Upper lobe of right lung (tissue), 1 donor: Measurements from ENCODE around the gene FOXB2. TPM values are rescaled to one million over a fixed set of nuclear protein-coding genes. Genes with fewer than 3 reads are reported as not detected.

Source experiments
- ATAC-seq: fragments of 200-7000 bp; cut with Tn5 transposase; one replicate; pipeline ENCODE4 v1.9.1; 2020; ENCODE audit warnings: mild to moderate bottlenecking, moderate library complexity
- DNase-seq: peaks from one replicate; pipeline ENCODE4 v3.0.0-alpha.2; 2020
- H3K27ac ChIP-seq: fragments of 200-600 bp; one replicate; pipeline ENCODE4 v1.8.0; 2022
- H3K27me3 ChIP-seq: fragments of 200-600 bp; one replicate; pipeline ENCODE4 v1.8.0; 2022; ENCODE audit warnings: mild to moderate bottlenecking
- H3K36me3 ChIP-seq: fragments of 200-600 bp; one replicate; pipeline ENCODE4 v1.8.0; 2022
- H3K4me1 ChIP-seq: fragments of 200-600 bp; one replicate; pipeline ENCODE4 v1.8.0; 2022
- H3K4me3 ChIP-seq: fragments of 200-600 bp; one replicate; pipeline ENCODE4 v1.8.0; 2022; ENCODE audit warnings: mild to moderate bottlenecking
- H3K9me3 ChIP-seq: fragments of 200-600 bp; one replicate; pipeline ENCODE4 v1.8.0; 2022
- intact Hi-C: fragments of 100-400 bp; cut with DNase I; formaldehyde crosslinking; loops from one replicate; pipeline ENCODE4 v1.11.0; 2022
- total RNA-seq: library from RNA; stranded (reverse); fragmentation: NEBNext Ultra II Directional; extraction: Animal tissue kit (Norgen Biotek cat#: 25700); gene quantifications from one replicate; pipeline ENCODE4 v1.2.1, GENCODE V29; 2021
- TF ChIP-seq, protein P1 (sequence below): fragments of 200-600 bp; IDR thresholded peaks from one replicate; pipeline ENCODE4 v1.8.0; 2022; ENCODE audit warnings: antibody characterized with exemption
- donor health status: DM: no; HTN: yes; CAD: no; lungs with severe emphysema.

FOXB2 gene
- total RNA-seq, 1 donor from 2014 or later = not detected

DNA sequence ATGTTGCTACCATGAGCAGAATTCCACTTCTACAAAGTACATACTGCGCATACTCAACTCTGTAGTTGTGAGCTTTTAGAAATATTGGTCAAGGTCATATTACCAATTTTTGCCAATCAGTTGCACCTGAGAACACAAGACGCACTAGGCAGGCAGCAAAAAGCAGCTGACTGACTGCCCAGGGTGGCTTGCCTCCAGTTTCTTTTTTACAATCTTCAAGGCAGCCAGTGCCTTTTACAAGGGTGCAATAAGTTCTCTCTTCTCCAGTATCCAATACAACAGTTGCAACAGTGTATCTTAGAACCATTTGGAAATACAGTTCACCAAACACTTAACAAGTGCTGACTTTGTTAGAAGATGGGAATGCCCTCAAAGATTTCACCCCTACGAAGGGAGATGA, 16.1 kb upstream of the FOXB2 start:
- intact Hi-C loops = no loop called here

DNA sequence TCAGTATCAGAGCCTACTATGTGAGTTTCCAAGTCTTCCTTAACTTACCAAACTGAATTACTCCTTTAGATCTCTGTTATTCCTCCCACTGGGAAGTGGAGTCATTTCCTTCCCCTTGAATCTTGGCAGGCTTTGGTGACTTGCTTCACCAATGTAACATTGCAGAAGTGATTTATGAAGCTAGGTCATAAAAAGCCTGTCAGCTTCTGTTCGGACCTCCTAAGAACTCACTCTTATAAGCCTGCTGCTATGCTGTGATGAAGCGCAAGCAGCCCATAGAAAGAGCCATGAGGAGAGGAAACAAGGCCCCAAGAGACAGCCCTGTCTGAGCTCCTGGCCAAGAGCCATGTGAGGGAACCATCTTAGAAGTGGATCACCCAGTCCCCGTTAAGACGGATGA, 14.2 kb upstream of the FOXB2 start:
- Histone ChIP-seq H3K4me1 (no peaks in the 10 kb centered on the region), H3K36me3 (no peaks in the 10 kb centered on the region), H3K27me3 (peaks cover 35% of the 10 kb centered on the region), H3K4me3 (no peak overlapping the region), H3K9me3 (no peaks in the 10 kb centered on the region), H3K27ac (no peak overlapping the region)
- TF ChIP-seq, protein P1, sequence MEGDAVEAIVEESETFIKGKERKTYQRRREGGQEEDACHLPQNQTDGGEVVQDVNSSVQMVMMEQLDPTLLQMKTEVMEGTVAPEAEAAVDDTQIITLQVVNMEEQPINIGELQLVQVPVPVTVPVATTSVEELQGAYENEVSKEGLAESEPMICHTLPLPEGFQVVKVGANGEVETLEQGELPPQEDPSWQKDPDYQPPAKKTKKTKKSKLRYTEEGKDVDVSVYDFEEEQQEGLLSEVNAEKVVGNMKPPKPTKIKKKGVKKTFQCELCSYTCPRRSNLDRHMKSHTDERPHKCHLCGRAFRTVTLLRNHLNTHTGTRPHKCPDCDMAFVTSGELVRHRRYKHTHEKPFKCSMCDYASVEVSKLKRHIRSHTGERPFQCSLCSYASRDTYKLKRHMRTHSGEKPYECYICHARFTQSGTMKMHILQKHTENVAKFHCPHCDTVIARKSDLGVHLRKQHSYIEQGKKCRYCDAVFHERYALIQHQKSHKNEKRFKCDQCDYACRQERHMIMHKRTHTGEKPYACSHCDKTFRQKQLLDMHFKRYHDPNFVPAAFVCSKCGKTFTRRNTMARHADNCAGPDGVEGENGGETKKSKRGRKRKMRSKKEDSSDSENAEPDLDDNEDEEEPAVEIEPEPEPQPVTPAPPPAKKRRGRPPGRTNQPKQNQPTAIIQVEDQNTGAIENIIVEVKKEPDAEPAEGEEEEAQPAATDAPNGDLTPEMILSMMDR = no peak
- ATAC-seq (no peak), DNase-seq (no peak)
- intact Hi-C loops = no loop called here

More for the DNA sequence above, 16.1 kb upstream of the FOXB2 start:
- H3K27ac ChIP-seq = no peak overlapping the region
- H3K36me3 ChIP-seq = no peaks in the 10 kb centered on the region
- peaks cover 21% of the 10 kb centered on the region for H3K27me3 ChIP-seq
- H3K4me1 ChIP-seq = no peaks in the 10 kb centered on the region
- no peak for ATAC-seq
- no peak overlapping the region for H3K4me3 ChIP-seq
- no peaks in the 10 kb centered on the region for H3K9me3 ChIP-seq
- DNase-seq = no peak
- TF ChIP-seq, protein P1 = no peak

DNA sequence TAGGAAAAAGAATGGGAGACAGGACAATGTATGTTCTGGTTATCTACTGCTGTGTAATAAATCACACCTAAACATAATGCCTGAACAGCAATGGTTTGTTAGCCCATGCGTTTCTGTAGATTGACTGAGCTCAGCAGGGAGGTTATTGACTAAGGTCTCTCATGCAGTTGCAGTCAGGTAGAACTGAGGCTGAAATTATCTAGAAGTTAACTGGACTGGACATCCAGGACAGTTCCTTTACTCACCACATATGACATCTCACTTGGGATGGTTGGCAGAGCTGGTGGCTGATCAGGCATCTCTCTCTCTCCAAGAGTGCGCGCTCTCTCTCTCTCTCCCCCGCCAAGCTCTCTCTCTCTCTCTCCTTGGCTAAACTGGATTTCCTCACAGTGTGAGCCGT, 8.9 kb upstream of the FOXB2 start:
- intact Hi-C loops = no loop called here
- Histone ChIP-seq H3K27ac (no peak overlapping the region), H3K4me1 (peaks cover 5% of the 10 kb centered on the region), H3K4me3 (no peak overlapping the region), H3K36me3 (no peaks in the 10 kb centered on the region), H3K27me3 (peaks cover 79% of the 10 kb centered on the region), H3K9me3 (no peaks in the 10 kb centered on the region)
- TF ChIP-seq, protein P1 = no peak
- DNase-seq (no peak), ATAC-seq (no peak)

DNA sequence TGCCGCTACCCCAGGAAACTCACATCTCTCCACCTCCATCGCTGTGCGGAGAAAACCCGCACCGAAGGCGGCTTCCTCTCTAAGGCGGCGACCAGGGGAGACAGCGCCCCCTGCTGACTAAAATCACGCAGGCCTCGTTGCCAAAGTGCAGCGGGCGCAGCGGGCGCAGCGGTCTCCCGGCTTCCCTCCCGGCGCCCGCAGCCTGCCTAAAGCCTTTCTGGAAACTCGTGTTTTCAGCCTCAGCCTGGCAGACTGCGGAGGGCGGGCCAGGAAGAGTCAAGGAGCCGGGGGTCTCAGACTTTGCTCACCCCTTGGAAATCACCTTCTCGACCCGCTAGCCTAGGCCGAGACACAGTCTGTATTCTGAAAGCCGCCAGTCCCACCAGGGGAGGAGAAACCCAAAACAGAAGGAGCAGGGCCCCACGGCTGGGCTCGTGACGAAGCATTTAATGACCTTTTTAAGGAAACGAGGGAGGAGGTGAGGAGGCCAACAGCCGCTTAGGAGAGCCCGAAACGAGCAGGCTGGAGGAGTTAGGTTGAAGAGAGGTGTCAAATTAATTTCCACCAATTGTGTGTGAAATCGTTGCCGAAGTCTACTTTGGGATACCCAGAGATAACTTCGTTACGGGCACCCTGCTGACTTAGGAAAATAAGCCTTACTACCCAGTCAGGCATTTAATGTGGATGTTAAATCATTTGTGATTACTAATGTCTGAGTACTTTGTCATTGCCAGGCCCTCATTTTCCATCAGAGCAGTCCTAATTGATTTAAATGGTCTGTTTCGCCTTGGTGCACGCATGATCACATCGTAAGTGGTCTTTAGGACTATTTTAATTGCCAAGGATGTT, 7.3 kb upstream of the FOXB2 start:
- TF ChIP-seq, protein P1 = peak; percentile 76
- Histone ChIP-seq H3K27ac (no peak overlapping the region), H3K27me3 (peaks cover 94% of the 10 kb centered on the region), H3K4me3 (no peak overlapping the region), H3K9me3 (no peaks in the 10 kb centered on the region), H3K36me3 (no peaks in the 10 kb centered on the region), H3K4me1 (peaks cover 5% of the 10 kb centered on the region)
- intact Hi-C loops = no loop called here
- peak; percentile 86 for ATAC-seq
- peak; percentile 81 for DNase-seq

DNA sequence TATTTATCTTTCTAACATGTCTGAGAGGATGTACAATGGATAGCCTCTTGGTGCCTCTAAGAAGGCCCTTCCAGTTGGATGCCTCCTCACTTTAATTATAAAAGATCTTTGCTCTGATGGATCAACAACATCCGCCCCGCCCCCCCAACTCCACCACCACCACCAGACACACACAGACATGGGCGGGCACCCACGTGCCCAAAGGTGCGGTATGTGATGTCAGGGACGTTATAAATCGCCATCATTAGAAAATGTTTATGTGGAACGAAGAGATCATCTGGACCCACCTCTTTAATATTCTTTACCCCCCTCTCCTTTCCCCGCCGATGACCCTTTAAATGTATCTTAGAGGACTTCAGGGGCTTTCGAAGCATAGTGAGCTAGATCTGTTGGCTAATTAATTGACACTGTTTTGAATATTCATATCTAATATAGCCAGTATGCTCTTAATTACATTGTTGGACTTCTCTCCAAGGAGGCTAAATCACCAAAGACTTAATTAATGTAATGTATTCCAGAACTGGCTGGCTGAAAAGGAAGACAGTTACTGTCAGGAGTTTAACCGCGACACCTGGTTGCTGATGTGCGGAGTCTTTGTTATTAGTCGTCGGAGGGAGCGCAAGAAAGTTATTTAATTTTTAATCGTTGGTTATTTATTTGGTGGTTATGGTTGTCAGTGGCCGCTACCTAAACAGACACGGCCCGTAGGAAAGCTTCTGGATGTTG, 6.1 kb upstream of the FOXB2 start:
- peaks cover 6% of the 10 kb centered on the region for H3K4me1 ChIP-seq
- ATAC-seq = no peak
- TF ChIP-seq, protein P1 = no peak

More for the DNA sequence above, 6.1 kb upstream of the FOXB2 start:
- Histone ChIP-seq H3K4me3 (no peak overlapping the region), H3K36me3 (no peaks in the 10 kb centered on the region), H3K9me3 (no peaks in the 10 kb centered on the region), H3K27ac (no peak overlapping the region), H3K27me3 (peaks cover 96% of the 10 kb centered on the region)
- intact Hi-C loops = no loop called here
- DNase-seq = no peak
